ENCODE results near the gene CCDC157. TPM values are rescaled to one million over a fixed set of nuclear protein-coding genes. Genes with fewer than 3 reads are reported as not detected.
A peak's percentile ranks its signal among the peaks of the same experiment; 100 is the strongest.

The CCDC157 gene
- total and polyA plus RNA-seq, 4 donors: 0.53 to 1.4 (median 0.98) TPM

GRCh38 chr22:30397656-30398635, 41.1 kb downstream of the CCDC157 start:
- no peaks in the 10 kb centered on the region for H3K27me3 ChIP-seq (ENCODE audit: control insufficient read depth in 4 of 4, insufficient read depth in 4 of 4, low read length in 3 of 4)
- peaks cover 0 to 5% (median 0%) of the 10 kb centered on the region in 4 donors for H3K36me3 ChIP-seq (ENCODE audit: control insufficient read depth in 4 of 4, insufficient read depth in 3 of 4, low read depth in 1 of 4, low read length in 3 of 4)
- H3K4me1 ChIP-seq (ENCODE audit: control insufficient read depth in 4 of 4, insufficient read depth in 4 of 4, low read length in 3 of 4): peaks cover 3 to 71% (median 60%) of the 10 kb centered on the region in 4 donors
- DNase-seq (ENCODE audit: low spot score): peak; percentile 67
- H3K27ac ChIP-seq (ENCODE audit: low read depth in 1 of 2, low read length in 2 of 2): peak overlapping the region; percentile 78 to 85
- peak in 1 of 2 donors; percentile 41 for TF ChIP-seq EGR1 (IDR thresholded peaks at IDR 0.05; ENCODE audit: low read depth in 2 of 2)
- peak; percentile 71 for TF ChIP-seq ZBTB33 (IDR thresholded peaks at IDR 0.05)
- peak; percentile 83 for TF ChIP-seq YY1 (IDR thresholded peaks at IDR 0.05)
- TF ChIP-seq FOXA2 (IDR thresholded peaks at IDR 0.05): no peak
- peak; percentile 63 for TF ChIP-seq ATF3 (IDR thresholded peaks at IDR 0.05)
- TF ChIP-seq FOXA1 (IDR thresholded peaks at IDR 0.05): peak; percentile 46
- TF ChIP-seq CTCF (IDR thresholded peaks at IDR 0.05; ENCODE audit: low read depth, low read length, missing input control): no peak
- TF ChIP-seq REST (IDR thresholded peaks at IDR 0.05): peak; percentile 78
- no peak for TF ChIP-seq GABPA (IDR thresholded peaks at IDR 0.05 in 1 of 2, conservative IDR thresholded peaks at IDR 0.05 in 1 of 2)
- TF ChIP-seq MAX (IDR thresholded peaks at IDR 0.05): peak; percentile 67
- TF ChIP-seq NR2F2 (IDR thresholded peaks at IDR 0.05): peak; percentile 98
- peak in 1 of 2 donors; percentile 83 for TF ChIP-seq JUND (IDR thresholded peaks at IDR 0.05)
- peak; percentile 49 for TF ChIP-seq TAF1 (conservative IDR thresholded peaks at IDR 0.05)
- TF ChIP-seq SP1 (IDR thresholded peaks at IDR 0.05): peak; percentile 93
- peak; percentile 100 for TF ChIP-seq RXRA (IDR thresholded peaks at IDR 0.05)
- peak; percentile 27 to 60 for TF ChIP-seq RAD21 (IDR thresholded peaks at IDR 0.05)
- TF ChIP-seq HNF4A (conservative IDR thresholded peaks at IDR 0.05): peak; percentile 99
- TF ChIP-seq HNF4G (IDR thresholded peaks at IDR 0.05): peak; percentile 97
- 13% methylated on average over 11 of the region's 11 CpGs for WGBS
- H3K4me3 ChIP-seq (ENCODE audit: low read depth in 1 of 3, low read length in 3 of 3): peak overlapping the region; percentile 83 to 88 (median 87)
- peak overlapping the region; percentile 68 to 77 for H3K9ac ChIP-seq (ENCODE audit: low read depth in 1 of 2, low read length in 2 of 2)
- H3K9me3 ChIP-seq (ENCODE audit: control insufficient read depth in 4 of 4, low read length in 3 of 4): no peaks in the 10 kb centered on the region

All from liver (tissue), 9 donors.